IMR-90 (cell line): ENCODE results near the gene SLC4A1. TPM values are rescaled to one million over a fixed set of nuclear protein-coding genes. Genes with fewer than 3 reads are reported as not detected.
A peak's percentile ranks its signal among the peaks of the same experiment; 100 is the strongest.

Source experiments
- ATAC-seq: fragments of 200-7000 bp; cut with Tn5 transposase; 2 replicates; pipeline ENCODE4 v1.9.1; 2020; ENCODE audit warnings: low read depth, mild to moderate bottlenecking, moderate library complexity
- BruUV-seq: library from RNA; stranded (reverse); fragments of 400-500 nt; replicated peaks from 2 replicates; lab custom pipeline; 2021; lab: Mats Ljungman, UMichigan
- CTCF ChIA-PET: fragments of 300-600 bp; formaldehyde crosslinking; extraction: SDS; loops from one replicate; lab custom pipeline; 2021; ENCODE audit warnings: antibody characterized with exemption; lab: Yijun Ruan, JAX
- POLR2A ChIA-PET: fragments of 300-600 bp; sonication (Branson Sonifier 250); formaldehyde crosslinking; loops from one replicate; lab custom pipeline; 2022; ENCODE audit warnings: antibody characterized with exemption; ENCODE audit not compliant: unreplicated experiment; lab: Charles Lee
- DNase-seq: peaks from one replicate; pipeline ENCODE4 v3.0.0; 2013
- H2AFZ ChIP-seq: replicated peaks from 2 replicates; pipeline ENCODE3; 2013; ENCODE audit warnings: low read length, mild to moderate bottlenecking; ENCODE audit not compliant: poor library complexity
- H2AK5ac ChIP-seq: 2 replicates; pipeline ENCODE4 v1.6.1; 2013; ENCODE audit warnings: low read depth, low read length, inconsistent platforms
- H2AK9ac ChIP-seq: replicated peaks from 2 replicates; pipeline ENCODE3; 2013; ENCODE audit warnings: mild to moderate bottlenecking, low read depth, low read length, moderate library complexity; ENCODE audit not compliant: poor library complexity
- H2BK120ac ChIP-seq: 2 replicates; pipeline ENCODE4 v1.6.1; 2013; ENCODE audit warnings: low read depth, low read length, inconsistent platforms
- H2BK15ac ChIP-seq: 3 replicates; pipeline ENCODE4 v1.6.1; 2013; ENCODE audit warnings: low read depth, low read length, inconsistent platforms
- H2BK20ac ChIP-seq: 2 replicates; pipeline ENCODE4 v1.6.1; 2013; ENCODE audit warnings: low read depth, mild to moderate bottlenecking, inconsistent platforms, low read length, moderate library complexity
- H2BK5ac ChIP-seq: 2 replicates; pipeline ENCODE4 v1.6.1; 2013; ENCODE audit warnings: mild to moderate bottlenecking, low read depth, low read length, inconsistent platforms; ENCODE audit not compliant: poor library complexity, severe bottlenecking
- H3K14ac ChIP-seq: replicated peaks from 2 replicates; pipeline ENCODE4 v1.6.1; 2013; ENCODE audit warnings: low read depth, low read length, inconsistent platforms
- H3K18ac ChIP-seq: 2 replicates; pipeline ENCODE4 v1.6.1; 2013; ENCODE audit warnings: low read depth, low read length, control low read depth
- H3K23ac ChIP-seq: 2 replicates; pipeline ENCODE4 v1.6.1; 2013; ENCODE audit warnings: low read depth, low read length, inconsistent platforms
- H3K27ac ChIP-seq: 2 replicates; pipeline ENCODE4 v1.5.1; 2013; ENCODE audit warnings: mild to moderate bottlenecking, control low read depth, low read length; ENCODE audit not compliant: insufficient read depth
- H3K27me3 ChIP-seq: 2 replicates; pipeline ENCODE4 v1.6.1; 2013; ENCODE audit warnings: low read length; ENCODE audit not compliant: control insufficient read depth, insufficient read depth
- H3K36me3 ChIP-seq: 2 replicates; pipeline ENCODE4 v1.6.1; 2013; ENCODE audit warnings: low read length, mixed read lengths; ENCODE audit not compliant: control insufficient read depth, insufficient read depth
- H3K4ac ChIP-seq: 2 replicates; pipeline ENCODE4 v1.6.1; 2013; ENCODE audit warnings: low read depth, low read length, inconsistent platforms
- H3K4me1 ChIP-seq: 2 replicates; pipeline ENCODE4 v1.6.1; 2013; ENCODE audit warnings: low read length, mixed read lengths; ENCODE audit not compliant: control insufficient read depth, insufficient read depth
- H3K4me2 ChIP-seq: 2 replicates; pipeline ENCODE4 v1.6.1; 2013; ENCODE audit warnings: low read depth, mild to moderate bottlenecking, control low read depth, low read length, moderate library complexity
- H3K4me3 ChIP-seq: 2 replicates; pipeline ENCODE4 v1.5.1; 2013; ENCODE audit warnings: low read depth, mild to moderate bottlenecking, control low read depth, low read length, moderate library complexity; ENCODE audit not compliant: insufficient read depth
- H3K56ac ChIP-seq: 2 replicates; pipeline ENCODE4 v1.6.1; 2013; ENCODE audit warnings: low read length, inconsistent platforms; ENCODE audit not compliant: insufficient read depth; ENCODE audit errors: extremely low read depth
- H3K79me1 ChIP-seq, 2 experiments: 2 replicates each; pipeline ENCODE4 v1.6.1; 2013; ENCODE audit warnings: low read length in 2 of 2, inconsistent platforms in 1 of 2, low read depth in 1 of 2
- H3K9ac ChIP-seq: 2 replicates; pipeline ENCODE4 v1.6.1; 2013; ENCODE audit warnings: low read depth, low read length, control low read depth
- H3K9me1 ChIP-seq: 2 replicates; pipeline ENCODE4 v1.6.1; 2013; ENCODE audit warnings: low read length, inconsistent platforms; ENCODE audit not compliant: insufficient read depth
- H3K9me3 ChIP-seq: 2 replicates; pipeline ENCODE4 v1.6.1; 2013; ENCODE audit warnings: low read length; ENCODE audit not compliant: control insufficient read depth, insufficient read depth
- H4K20me1 ChIP-seq: 2 replicates; pipeline ENCODE4 v1.6.1; 2013; ENCODE audit warnings: low read length, inconsistent platforms; ENCODE audit not compliant: insufficient read depth
- H4K5ac ChIP-seq: 2 replicates; pipeline ENCODE4 v1.6.1; 2013; ENCODE audit warnings: mild to moderate bottlenecking, low read depth, low read length, control low read depth
- H4K8ac ChIP-seq, 2 experiments: 2 replicates each; pipeline ENCODE4 v1.6.1; 2013; ENCODE audit warnings: low read depth in 2 of 2, low read length in 2 of 2, control low read depth in 1 of 2, inconsistent platforms in 1 of 2
- H4K91ac ChIP-seq: 2 replicates; pipeline ENCODE4 v1.6.1; 2013; ENCODE audit warnings: low read depth, low read length, inconsistent platforms; ENCODE audit not compliant: insufficient read depth
- BHLHE40 ChIP-seq: fragments of 150-350 bp; IDR thresholded peaks from 2 replicates; pipeline ENCODE4 v1.6.1; 2016; ENCODE audit warnings: mild to moderate bottlenecking, low read depth, low read length
- CEBPB ChIP-seq: IDR thresholded peaks from 2 replicates; pipeline ENCODE4 v1.6.1; 2012; ENCODE audit warnings: low read depth, low read length, improper control_type of control experiment
- CHD1 ChIP-seq: IDR thresholded peaks from 2 replicates; pipeline ENCODE4 v1.6.1; 2012; ENCODE audit warnings: low read depth, low read length, improper control_type of control experiment
- CTCF ChIP-seq: conservative IDR thresholded peaks from 2 replicates; pipeline ENCODE4 v1.5.1; 2012; ENCODE audit warnings: mild to moderate bottlenecking, low read depth, low read length, improper control_type of control experiment
- ELK1 ChIP-seq: fragments of 150-350 bp; IDR thresholded peaks from 2 replicates; pipeline ENCODE4 v1.6.1; 2016; ENCODE audit warnings: low read depth, mild to moderate bottlenecking, low read length, moderate library complexity, borderline replicate concordance
- MXI1 ChIP-seq: IDR thresholded peaks from 2 replicates; pipeline ENCODE4 v1.6.1; 2012; ENCODE audit warnings: low read depth, mild to moderate bottlenecking, low read length, moderate library complexity, borderline replicate concordance
- NFE2L2 ChIP-seq: fragments of 150-350 bp; IDR thresholded peaks from 2 replicates; pipeline ENCODE4 v1.6.1; 2016; ENCODE audit warnings: low read depth, mild to moderate bottlenecking, low read length
- POLR2A ChIP-seq: IDR thresholded peaks from 2 replicates; pipeline ENCODE4 v1.6.1; 2012; ENCODE audit warnings: mild to moderate bottlenecking, low read depth, low read length
- RAD21 ChIP-seq: IDR thresholded peaks from 2 replicates; pipeline ENCODE4 v1.6.1; 2012; ENCODE audit warnings: low read length, improper control_type of control experiment
- RCOR1 ChIP-seq: IDR thresholded peaks from 2 replicates; pipeline ENCODE4 v1.6.1; 2012; ENCODE audit warnings: mild to moderate bottlenecking, low read length, improper control_type of control experiment; ENCODE audit not compliant: insufficient replicate concordance
- RFX5 ChIP-seq: IDR thresholded peaks from 2 replicates; pipeline ENCODE4 v1.8.0; 2012; ENCODE audit warnings: low read depth, mild to moderate bottlenecking, low read length, moderate library complexity
- SMC3 ChIP-seq: fragments of 150-350 bp; IDR thresholded peaks from 2 replicates; pipeline ENCODE4 v1.6.1; 2016; ENCODE audit warnings: low read depth, mild to moderate bottlenecking, antibody characterized with exemption, low read length, moderate library complexity
- WGBS, 2 experiments: methylation state at CpG; one replicate each; pipeline versions ENCODE4 v1.1.5 to v1.1.7; 2013; ENCODE audit warnings: missing lambda C conversion rate in 2 of 2; ENCODE audit not compliant: insufficient read length in 1 of 2; ENCODE audit errors: extremely low coverage in 2 of 2; 5-methylcytosine and 5-hydroxymethylcytosine counted together
- dilution Hi-C: fragments of 300-500 bp; cut with HindIII; formaldehyde crosslinking; loops from one replicate; pipeline ENCODE4 v1.14.3; 2018; ENCODE audit warnings: low sequenced_read_pairs; ENCODE audit not compliant: unreplicated experiment
- in situ Hi-C: fragments of 300-500 bp; cut with MboI; formaldehyde crosslinking; loops from 3 replicates; pipeline ENCODE4 v1.14.3; 2019; ENCODE audit warnings: low sequenced_read_pairs, inconsistent platforms, mixed read lengths
- intact Hi-C: fragments of 100-400 bp; cut with micrococcal nuclease; formaldehyde crosslinking; loops from 2 replicates; pipeline ENCODE4 v1.10.0; 2022
- polyA plus RNA-seq, 3 experiments: library from polyadenylated mRNA; depleted of rRNA; stranded (reverse); fragments of >200 nt; gene quantifications; 2 replicates each; pipeline ENCODE4 v1.2.3, GENCODE V29; 2012; ENCODE audit warnings: low replicate concordance in 1 of 3
- total RNA-seq: library from RNA; depleted of rRNA; stranded (reverse); fragments of >200 nt; gene quantifications from 2 replicates; pipeline ENCODE4 v1.2.3, GENCODE V29; 2012

The SLC4A1 gene
- total and polyA plus RNA-seq, 2 of the 4 experiments (the other 2 are of a cell fraction): not detected

GRCh38 chr17:44203731-44204440 lies 64.0 kb downstream of the SLC4A1 start (continued):
- TF ChIP-seq RAD21 (peak; percentile 49; the same call in 1 of the 2 replicates), RCOR1 (no peak)

DNA sequence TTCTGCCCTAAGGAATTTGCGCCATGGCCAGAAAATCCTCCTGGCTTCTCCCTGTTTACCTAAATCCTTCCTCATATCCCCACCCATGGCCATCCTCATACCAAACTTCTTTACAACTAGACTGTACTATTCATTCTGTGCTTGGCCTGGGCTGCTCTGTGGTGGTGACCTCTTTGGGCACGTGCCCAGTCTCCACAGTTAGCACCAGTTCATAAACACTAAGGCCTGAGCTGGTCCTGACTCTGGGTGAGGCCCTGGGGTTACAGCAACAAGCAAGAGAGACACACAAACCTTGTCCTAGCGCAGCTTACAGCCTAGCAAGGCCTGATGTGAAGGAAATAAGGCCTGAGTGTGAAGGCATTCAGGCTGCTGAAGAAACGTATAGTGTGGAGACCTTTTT lies 65.2 kb downstream of the SLC4A1 start:
- DNase-seq (no peak), ATAC-seq (no peak)
- peak overlapping the region; percentile 24; the same call in 1 of the 2 replicates for H4K5ac ChIP-seq
- intact Hi-C loops: loop anchor here (5.0 kb wide), 3 partner anchors 125 to 320 kb away; partner anchors contain the start of gene GRN
- H3K79me1 ChIP-seq: peaks cover 8 to 44% of the 10 kb centered on the region in 2 experiments; a peak in 3 of 4 replicates
- 0 out of 4 replicates have a peak overlapping the region, but pooled peaks of 1 of the 2 experiments have one; percentile 55 for H4K8ac ChIP-seq
- CTCF ChIA-PET: interaction anchor here (0.6 kb wide), 1 partner anchor 431 kb away, joined by 5 read pairs; no protein-coding TSS in a partner anchor
- no peaks in the 10 kb centered on the region for H3K27me3 ChIP-seq
- H2BK5ac ChIP-seq: no peak overlapping the region
- in situ Hi-C loops: loop anchor here (25.0 kb wide), 2 partner anchors 310 to 435 kb away; partner anchors contain the start of gene GPATCH8
- H3K23ac ChIP-seq: no peak overlapping the region; the same call in 1 of the 2 replicates
- no peak overlapping the region for H4K91ac ChIP-seq
- dilution Hi-C loops: no loop called here
- peak overlapping the region; percentile 2; the same call in 1 of the 2 replicates for H3K27ac ChIP-seq
- H3K9ac ChIP-seq: peak overlapping the region; percentile 55
- peak overlapping the region; percentile 2 for H2AFZ ChIP-seq
- 81% methylated on average over 3 of the region's 4 CpGs; no CpG with 5 or more reads in 1 of the 2 experiments for whole genome bisulfite sequencing, 2 experiments
- 0 out of 3 replicates have a peak overlapping the region, but pooled peaks have one; percentile 50 for H2BK15ac ChIP-seq
- BruUV-seq: no TSS peak
- peak overlapping the region; percentile 73 for H2AK9ac ChIP-seq
- H2BK20ac ChIP-seq: 0 out of 2 replicates have a peak overlapping the region, but pooled peaks have one; percentile 33
- H3K9me3 ChIP-seq: no peaks in the 10 kb centered on the region
- H3K18ac ChIP-seq: no peak overlapping the region
- H2BK120ac ChIP-seq: no peak overlapping the region
- peak overlapping the region; percentile 46; the same call in 1 of the 2 replicates for H3K4ac ChIP-seq
- H3K9me1 ChIP-seq: peaks cover 20% of the 10 kb centered on the region
- H3K56ac ChIP-seq: no peak overlapping the region
- H3K14ac ChIP-seq: no peak overlapping the region
- no peak overlapping the region for H3K4me3 ChIP-seq
- no peak overlapping the region; the same call in 1 of the 2 replicates for H2AK5ac ChIP-seq
- POLR2A ChIA-PET: no interaction called here
- H3K4me2 ChIP-seq: no peak overlapping the region
- H4K20me1 ChIP-seq: peaks cover 9% of the 10 kb centered on the region; the same call in 1 of the 2 replicates
- peaks cover 15% of the 10 kb centered on the region for H3K36me3 ChIP-seq
- peaks cover 21% of the 10 kb centered on the region for H3K4me1 ChIP-seq
- TF ChIP-seq MXI1: no peak
- TF ChIP-seq CEBPB: no peak
- no peak for TF ChIP-seq BHLHE40
- no peak for TF ChIP-seq ELK1
- TF ChIP-seq RCOR1: no peak
- no peak for TF ChIP-seq CTCF
- no peak for TF ChIP-seq RFX5
- TF ChIP-seq CHD1: no peak
- no peak for TF ChIP-seq SMC3
- no peak for TF ChIP-seq POLR2A
- TF ChIP-seq NFE2L2: no peak
